ENCODE data around the gene CTNND1. TPM values are rescaled to one million over a fixed set of nuclear protein-coding genes. Genes with fewer than 3 reads are reported as not detected.

CTNND1 gene
- total and polyA plus RNA-seq, 2 of the 8 experiments (the other 6 are each of a cell fraction or from before 2014, with no cell fraction given), result 91.9 to 164 TPM

- Histone ChIP-seq H4K20me1 (replicated peaks in 1 of 2; ENCODE audit: control insufficient read depth in 1 of 2, insufficient read depth in 2 of 2, low read length in 2 of 2) (peaks cover 0 to 8% of the 10 kb centered on the region in 2 experiments), H2BK12ac (ENCODE audit: low read depth, low read length) (no peak overlapping the region), H3K79me1 (ENCODE audit: low read depth, low read length) (peaks cover 4% of the 10 kb centered on the region), H3K23ac (ENCODE audit: insufficient read length) (no peak overlapping the region), H3K9ac (replicated peaks in 1 of 4; ENCODE audit: extremely low read depth in 1 of 4, low read depth in 3 of 4, low read length in 3 of 4) (no peak overlapping the region), H3K23me2 (ENCODE audit: low read depth, low read length) (no peaks in the 10 kb centered on the region), H3K4ac (replicated peaks; ENCODE audit: insufficient read length, low read depth, low read length) (no peak overlapping the region), H3K9me3 (ENCODE audit: insufficient read depth in 2 of 2, low read depth in 1 of 2, low read length in 1 of 2) (no peaks in the 10 kb centered on the region), H3K4me1 (replicated peaks in 1 of 4; ENCODE audit: control insufficient read depth in 3 of 4, insufficient read depth in 4 of 4, low read length in 3 of 4) (peaks cover 0 to 10% (median 3%) of the 10 kb centered on the region in 4 experiments; a peak in 4 of 7 replicates), H3K56ac (replicated peaks; ENCODE audit: insufficient read length, low read depth, low read length) (no peak overlapping the region), H3K18ac (ENCODE audit: extremely low read depth, low read length) (no peak overlapping the region), H3K27me3 (replicated peaks in 1 of 4; ENCODE audit: control insufficient read depth in 3 of 4, extremely low read depth in 1 of 4, insufficient read depth in 3 of 4, low read length in 3 of 4) (no peaks in the 10 kb centered on the region), H2BK5ac (ENCODE audit: low read depth, low read length) (no peak overlapping the region), H4K8ac (ENCODE audit: extremely low read depth, insufficient read depth, low read length) (no peak overlapping the region; the same call in 1 of the 2 replicates), H2BK15ac (ENCODE audit: low read length) (no peak overlapping the region), H3K4me2 (ENCODE audit: insufficient read depth in 1 of 2, low read depth in 2 of 2, low read length in 2 of 2) (no peak overlapping the region), H2BK20ac (ENCODE audit: low read length) (no peak overlapping the region), H3K79me2 (ENCODE audit: control insufficient read depth in 1 of 2, insufficient read depth in 2 of 2, low read length in 2 of 2) (peaks cover 0 to 47% of the 10 kb centered on the region in 2 experiments; a peak in 2 of 4 replicates), H3K14ac (ENCODE audit: insufficient read length) (no peak overlapping the region), H3K4me3 (ENCODE audit: extremely low read depth in 1 of 4, insufficient read depth in 2 of 4, low read depth in 3 of 4, low read length in 4 of 4) (no peak overlapping the region), H4K91ac (replicated peaks; ENCODE audit: insufficient read length, low read length) (no peak overlapping the region), H2AK5ac (ENCODE audit: low read depth, low read length) (no peak overlapping the region), H2BK120ac (replicated peaks; ENCODE audit: low read depth, low read length) (no peak overlapping the region), H2AFZ (ENCODE audit: low read length) (no peak overlapping the region), H4K5ac (ENCODE audit: insufficient read length, low read depth, low read length) (no peak overlapping the region), H3K36me3 (ENCODE audit: control insufficient read depth in 2 of 4, insufficient read depth in 4 of 4, low read length in 3 of 4) (peaks cover 0 to 7% (median 4%) of the 10 kb centered on the region in 4 experiments; a peak in 3 of 8 replicates), H3K27ac (ENCODE audit: low read depth, low read length) (no peak overlapping the region)
- POLR2A ChIA-PET (ENCODE audit: partially characterized antibody), result interaction anchor here (1.3 to 3.2 kb wide), 3 partner anchors 9 to 64 kb away, joined by 3 to 15 read pairs (median 4); partner anchors contain the start of gene SELENOH
- CTCF ChIA-PET (ENCODE audit: partially characterized antibody), result interaction anchor here (0.9 to 1.5 kb wide), 2 partner anchors 32 to 68 kb away, joined by 4 to 6 read pairs; no protein-coding TSS in a partner anchor
- FAIRE-seq, result no peak
- no peak for TF ChIP-seq BCL11A (IDR thresholded peaks at IDR 0.05; ENCODE audit: low read depth in 2 of 2, low read length in 2 of 2)
- DNase-seq (ENCODE audit: low read depth in 1 of 2, low spot score in 2 of 2), result no peak
- 94% methylated on average over 1 of the region's 1 CpG; no CpG with 5 or more reads in 1 of the 2 experiments for WGBS, 2 experiments (ENCODE audit: extremely low coverage in 1 of 2, insufficient coverage in 1 of 2, insufficient read length in 1 of 2, insufficient replicate concordance in 2 of 2, low coverage in 1 of 2, low lambda C conversion rate in 2 of 2, missing lambda C conversion rate in 1 of 2)
These were observed 28.9 kb upstream of the CTNND1 start for GRCh38 chr11:57732661-57733060.
